ENCODE results near the gene DLX4. TPM values are rescaled to one million over a fixed set of nuclear protein-coding genes. Genes with fewer than 3 reads are reported as not detected.

The DLX4 gene
- total RNA-seq, 1 donor = not detected

GRCh38 chr17:49952912-49953497 lies 16.0 kb upstream of the DLX4 start:
- no peak for DNase-seq (ENCODE audit: low read depth)
- H3K4me3 ChIP-seq (ENCODE audit: low read depth, low read length) = no peak overlapping the region
- TF ChIP-seq CTCF (IDR thresholded peaks at IDR 0.05; ENCODE audit: insufficient read depth, low read length) = no peak

- H3K4me3 ChIP-seq (ENCODE audit: low read depth, low read length) = no peak overlapping the region
- no peak for DNase-seq (ENCODE audit: low read depth)
- TF ChIP-seq CTCF (IDR thresholded peaks at IDR 0.05; ENCODE audit: insufficient read depth, low read length) = no peak
Measured at GRCh38 chr17:49955157-49955556, 13.8 kb upstream of the DLX4 start.

GRCh38 chr17:49956780-49957179 lies 12.2 kb upstream of the DLX4 start:
- no peak for TF ChIP-seq CTCF (IDR thresholded peaks at IDR 0.05; ENCODE audit: insufficient read depth, low read length)
- no peak for DNase-seq (ENCODE audit: low read depth)

GRCh38 chr17:49957350-49957749 lies 11.6 kb upstream of the DLX4 start:
- no peak overlapping the region for H3K4me3 ChIP-seq (ENCODE audit: low read depth, low read length)
- no peak for DNase-seq (ENCODE audit: low read depth)
- TF ChIP-seq CTCF (IDR thresholded peaks at IDR 0.05; ENCODE audit: insufficient read depth, low read length) = no peak

More at GRCh38 chr17:49956780-49957179, 12.2 kb upstream of the DLX4 start:
- no peak overlapping the region for H3K4me3 ChIP-seq (ENCODE audit: low read depth, low read length)

- no peak for DNase-seq (ENCODE audit: low read depth)
- no peak overlapping the region for H3K4me3 ChIP-seq (ENCODE audit: low read depth, low read length)
- TF ChIP-seq CTCF (IDR thresholded peaks at IDR 0.05; ENCODE audit: insufficient read depth, low read length) = no peak
Measured at GRCh38 chr17:49958723-49959122, 10.3 kb upstream of the DLX4 start.

- DNase-seq (ENCODE audit: low read depth) = no peak
- H3K4me3 ChIP-seq (ENCODE audit: low read depth, low read length) = no peak overlapping the region
- no peak for TF ChIP-seq CTCF (IDR thresholded peaks at IDR 0.05; ENCODE audit: insufficient read depth, low read length)
Measured at GRCh38 chr17:49959183-49959935, 9.6 kb upstream of the DLX4 start.
